NCI-H526 (cell line): ENCODE measurements around the gene SPATA46.
A peak's percentile ranks its signal among the peaks of the same experiment; 100 is the strongest.
"Not testable (repeated sequence)": the region's sequence is repeated elsewhere in the genome, so short reads cannot be mapped to it uniquely, and the experiment has no call there.

Source experiments
- DNase-seq, 2 experiments: peaks; one replicate each; lab custom pipeline; 2025; lab: John Stamatoyannopoulos, UW

The SPATA46 gene

GRCh38 chr1:162376691-162377090 lies at the start of gene SPATA46:
SPATA46 (minus strand) TSS chr1:162376854; CDS start chr1:162376790, 64 bp downstream.
- DNase-seq = no peak

GRCh38 chr1:162422662-162423375 lies 46.2 kb upstream of the SPATA46 start:
- no peak for DNase-seq

GRCh38 chr1:162421258-162422164 lies 44.9 kb upstream of the SPATA46 start:
- no peak for DNase-seq

- no peak for DNase-seq
Measured at GRCh38 chr1:162420120-162420519, 43.5 kb upstream of the SPATA46 start.

GRCh38 chr1:162419450-162419931 lies 42.8 kb upstream of the SPATA46 start:
- not testable (repeated sequence) for DNase-seq

- not testable (repeated sequence) for DNase-seq
Measured at GRCh38 chr1:162418584-162418983, 41.9 kb upstream of the SPATA46 start.

GRCh38 chr1:162417650-162418049 lies 41.0 kb upstream of the SPATA46 start:
- no peak for DNase-seq

GRCh38 chr1:162416909-162417308 lies 40.3 kb upstream of the SPATA46 start:
- DNase-seq = no peak

GRCh38 chr1:162416215-162416614 lies 39.6 kb upstream of the SPATA46 start:
- DNase-seq = no peak

GRCh38 chr1:162412002-162412401 lies 35.3 kb upstream of the SPATA46 start, which contains the start of gene SH2D1B:
SH2D1B (minus strand) TSS chr1:162412136; CDS start chr1:162412016, 120 bp downstream.
- DNase-seq = no peak

- DNase-seq = no peak
Measured at GRCh38 chr1:162407539-162407938, 30.9 kb upstream of the SPATA46 start.

GRCh38 chr1:162406811-162407210 lies 30.2 kb upstream of the SPATA46 start:
- no peak for DNase-seq

- DNase-seq = no peak
Measured at GRCh38 chr1:162405800-162406199, 29.1 kb upstream of the SPATA46 start.

- no peak for DNase-seq
Measured at GRCh38 chr1:162404550-162405160, 28.0 kb upstream of the SPATA46 start.

GRCh38 chr1:162400790-162401355 lies 24.2 kb upstream of the SPATA46 start:
- DNase-seq = peak in 1 of 2 experiments; percentile 16

GRCh38 chr1:162398999-162399580 lies 22.4 kb upstream of the SPATA46 start:
- peak in 1 of 2 experiments; percentile 16 for DNase-seq

- peak in 1 of 2 experiments; percentile 22 for DNase-seq
Measured at GRCh38 chr1:162397943-162398560, 21.4 kb upstream of the SPATA46 start.

- no peak for DNase-seq
Measured at GRCh38 chr1:162397039-162397448, 20.4 kb upstream of the SPATA46 start.

GRCh38 chr1:162396201-162396906 lies 19.7 kb upstream of the SPATA46 start:
- no peak for DNase-seq
